ENCODE measurements around the gene CLCN6.

DNA sequence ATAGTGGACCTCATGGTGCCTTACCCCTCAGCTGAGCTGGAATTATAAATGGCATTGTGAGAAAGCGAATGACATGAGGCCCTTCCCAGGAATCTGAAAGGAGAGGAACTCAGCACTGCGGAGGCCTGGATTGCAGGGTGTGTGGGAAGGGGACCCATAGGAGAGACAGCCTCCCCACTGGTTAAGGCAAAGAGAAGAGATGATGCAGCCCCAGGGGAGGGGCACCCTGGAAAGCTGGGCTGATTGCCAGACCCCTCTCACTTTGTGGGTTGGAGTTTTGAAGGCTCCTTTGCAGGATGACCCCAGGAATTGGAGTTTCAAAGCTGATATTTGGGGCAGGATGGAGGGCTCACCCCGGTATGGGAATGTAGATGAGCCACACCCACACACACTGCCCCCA lies 50.7 kb downstream of the CLCN6 start:
- TF ChIP-seq, protein P1, sequence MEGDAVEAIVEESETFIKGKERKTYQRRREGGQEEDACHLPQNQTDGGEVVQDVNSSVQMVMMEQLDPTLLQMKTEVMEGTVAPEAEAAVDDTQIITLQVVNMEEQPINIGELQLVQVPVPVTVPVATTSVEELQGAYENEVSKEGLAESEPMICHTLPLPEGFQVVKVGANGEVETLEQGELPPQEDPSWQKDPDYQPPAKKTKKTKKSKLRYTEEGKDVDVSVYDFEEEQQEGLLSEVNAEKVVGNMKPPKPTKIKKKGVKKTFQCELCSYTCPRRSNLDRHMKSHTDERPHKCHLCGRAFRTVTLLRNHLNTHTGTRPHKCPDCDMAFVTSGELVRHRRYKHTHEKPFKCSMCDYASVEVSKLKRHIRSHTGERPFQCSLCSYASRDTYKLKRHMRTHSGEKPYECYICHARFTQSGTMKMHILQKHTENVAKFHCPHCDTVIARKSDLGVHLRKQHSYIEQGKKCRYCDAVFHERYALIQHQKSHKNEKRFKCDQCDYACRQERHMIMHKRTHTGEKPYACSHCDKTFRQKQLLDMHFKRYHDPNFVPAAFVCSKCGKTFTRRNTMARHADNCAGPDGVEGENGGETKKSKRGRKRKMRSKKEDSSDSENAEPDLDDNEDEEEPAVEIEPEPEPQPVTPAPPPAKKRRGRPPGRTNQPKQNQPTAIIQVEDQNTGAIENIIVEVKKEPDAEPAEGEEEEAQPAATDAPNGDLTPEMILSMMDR (IDR thresholded peaks at IDR 0.05) = no peak
- TF ChIP-seq POLR2AphosphoS5 (IDR thresholded peaks at IDR 0.05) = no peak

Data from prostate gland (tissue), 2 donors.